Peyer's patch (tissue), 4 donors: ENCODE measurements around the gene MINDY4. TPM values are rescaled to one million over a fixed set of nuclear protein-coding genes. Genes with fewer than 3 reads are reported as not detected.
A peak's percentile ranks its signal among the peaks of the same experiment; 100 is the strongest.

ENCODE experiments used
- DNase-seq, 3 donors: peaks; one replicate each; pipeline ENCODE4 v3.0.0-alpha.2; 2017 to 2019
- H3K27ac ChIP-seq, 4 donors: fragments of 200-600 bp; sonication (generic); one replicate each; pipeline ENCODE4 v1.5.1; 2016 to 2019
- H3K27me3 ChIP-seq, 2 donors: fragments of 200-600 bp; sonication (generic); one replicate each; pipeline ENCODE4 v1.5.1; 2019
- H3K36me3 ChIP-seq, 3 donors: fragments of 200-600 bp; sonication (generic); one replicate each; pipeline ENCODE4 v1.5.1; 2016 to 2019
- H3K4me1 ChIP-seq, 4 donors: fragments of 200-600 bp; sonication (generic); one replicate each; pipeline ENCODE4 v1.5.1; 2016 to 2019
- H3K4me3 ChIP-seq, 4 donors: fragments of 200-600 bp; sonication (generic); 1 replicate in 3 of 4; 2 replicates in 1 of 4; pipeline ENCODE4 v1.5.1; 2016 to 2019; ENCODE audit warnings: mild to moderate bottlenecking in 1 of 4
- H3K9me3 ChIP-seq, 4 donors: fragments of 200-600 bp; sonication (generic); one replicate each; pipeline ENCODE4 v1.5.1; 2016 to 2019; ENCODE audit warnings: mild to moderate bottlenecking in 1 of 4
- POLR2A ChIP-seq, 2 donors: fragments of 450-650 bp; IDR thresholded peaks; one replicate each; pipeline ENCODE4 v1.5.1; 2017; ENCODE audit warnings: antibody characterized with exemption in 2 of 2, mild to moderate bottlenecking in 2 of 2, moderate library complexity in 2 of 2
- total RNA-seq, 4 donors: library from RNA; depleted of rRNA; stranded (reverse); fragments of >200 nt; gene quantifications; one replicate each; pipeline ENCODE4 v1.1.0, GENCODE V29; 2016
- TF ChIP-seq, protein P1 (sequence below), 6 experiments: fragments of 450-650 bp in 4 of 6; fragments of 200-600 bp in 2 of 6; sonication (generic) in 1 of 6; IDR thresholded peaks; one replicate each; pipeline ENCODE4 v1.5.1; 2017 to 2019; ENCODE audit warnings: antibody characterized with exemption in 6 of 6, mild to moderate bottlenecking in 3 of 6, moderate library complexity in 1 of 6

The MINDY4 gene
- total RNA-seq, 4 donors from 2014 or later: 3.9 to 19.8 (median 6.8) TPM

DNA sequence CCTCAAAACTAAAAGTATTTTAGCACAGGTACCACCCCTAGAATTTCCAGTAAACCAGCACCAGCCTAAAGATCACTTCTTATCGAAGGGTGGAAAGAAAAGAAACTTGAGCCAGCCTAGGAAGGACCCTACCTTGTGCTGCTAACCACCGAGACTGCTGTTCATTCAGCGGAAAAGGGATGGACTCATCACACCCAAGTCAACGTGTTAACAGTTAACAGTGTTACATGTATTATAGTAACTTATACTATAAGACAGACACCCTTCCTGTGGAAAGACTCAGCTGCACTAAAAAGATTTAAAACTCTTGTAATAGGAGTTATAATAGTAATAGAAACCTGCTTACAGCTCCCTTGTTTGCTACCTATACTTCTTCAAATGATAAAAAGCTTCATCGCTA, 39.8 kb downstream of the MINDY4 start:
- H3K4me3 ChIP-seq: no peak overlapping the region
- TF ChIP-seq, protein P1, sequence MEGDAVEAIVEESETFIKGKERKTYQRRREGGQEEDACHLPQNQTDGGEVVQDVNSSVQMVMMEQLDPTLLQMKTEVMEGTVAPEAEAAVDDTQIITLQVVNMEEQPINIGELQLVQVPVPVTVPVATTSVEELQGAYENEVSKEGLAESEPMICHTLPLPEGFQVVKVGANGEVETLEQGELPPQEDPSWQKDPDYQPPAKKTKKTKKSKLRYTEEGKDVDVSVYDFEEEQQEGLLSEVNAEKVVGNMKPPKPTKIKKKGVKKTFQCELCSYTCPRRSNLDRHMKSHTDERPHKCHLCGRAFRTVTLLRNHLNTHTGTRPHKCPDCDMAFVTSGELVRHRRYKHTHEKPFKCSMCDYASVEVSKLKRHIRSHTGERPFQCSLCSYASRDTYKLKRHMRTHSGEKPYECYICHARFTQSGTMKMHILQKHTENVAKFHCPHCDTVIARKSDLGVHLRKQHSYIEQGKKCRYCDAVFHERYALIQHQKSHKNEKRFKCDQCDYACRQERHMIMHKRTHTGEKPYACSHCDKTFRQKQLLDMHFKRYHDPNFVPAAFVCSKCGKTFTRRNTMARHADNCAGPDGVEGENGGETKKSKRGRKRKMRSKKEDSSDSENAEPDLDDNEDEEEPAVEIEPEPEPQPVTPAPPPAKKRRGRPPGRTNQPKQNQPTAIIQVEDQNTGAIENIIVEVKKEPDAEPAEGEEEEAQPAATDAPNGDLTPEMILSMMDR (IDR thresholded peaks at IDR 0.05): no peak
- TF ChIP-seq POLR2A (IDR thresholded peaks at IDR 0.05): no peak
- no peaks in the 10 kb centered on the region for H3K27me3 ChIP-seq
- DNase-seq: no peak
- peaks cover 0 to 5% (median 0%) of the 10 kb centered on the region in 4 donors for H3K4me1 ChIP-seq
- no peak overlapping the region for H3K27ac ChIP-seq
- no peaks in the 10 kb centered on the region for H3K9me3 ChIP-seq
- H3K36me3 ChIP-seq: no peaks in the 10 kb centered on the region

DNA sequence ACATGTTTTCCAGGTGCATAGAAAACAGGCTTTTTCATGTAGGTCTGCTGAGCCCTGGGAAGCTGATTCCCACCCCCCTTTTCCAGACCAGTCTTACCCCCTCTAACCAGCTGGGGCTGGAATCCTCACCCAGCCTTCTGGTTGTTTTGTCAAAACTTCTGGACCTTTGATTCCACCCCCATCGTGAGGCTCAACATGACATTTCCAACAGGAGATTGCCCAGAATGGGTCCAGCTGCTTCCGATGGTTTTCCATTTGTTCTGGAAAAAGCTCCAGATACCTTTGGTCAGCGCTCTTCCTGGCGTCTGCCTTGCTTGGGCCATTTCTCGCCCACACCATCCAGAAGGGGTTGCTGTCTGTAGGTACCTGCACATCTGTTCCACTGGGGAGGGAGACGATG, 41.5 kb downstream of the MINDY4 start:
- Histone ChIP-seq H3K27me3 (no peaks in the 10 kb centered on the region), H3K36me3 (no peaks in the 10 kb centered on the region), H3K27ac (no peak overlapping the region), H3K4me3 (no peak overlapping the region), H3K4me1 (peaks cover 0 to under 1% (median 0%) of the 10 kb centered on the region in 4 donors), H3K9me3 (no peaks in the 10 kb centered on the region)
- TF ChIP-seq POLR2A (IDR thresholded peaks at IDR 0.05): no peak
- TF ChIP-seq, protein P1 (IDR thresholded peaks at IDR 0.05): no peak
- no peak for DNase-seq

DNA sequence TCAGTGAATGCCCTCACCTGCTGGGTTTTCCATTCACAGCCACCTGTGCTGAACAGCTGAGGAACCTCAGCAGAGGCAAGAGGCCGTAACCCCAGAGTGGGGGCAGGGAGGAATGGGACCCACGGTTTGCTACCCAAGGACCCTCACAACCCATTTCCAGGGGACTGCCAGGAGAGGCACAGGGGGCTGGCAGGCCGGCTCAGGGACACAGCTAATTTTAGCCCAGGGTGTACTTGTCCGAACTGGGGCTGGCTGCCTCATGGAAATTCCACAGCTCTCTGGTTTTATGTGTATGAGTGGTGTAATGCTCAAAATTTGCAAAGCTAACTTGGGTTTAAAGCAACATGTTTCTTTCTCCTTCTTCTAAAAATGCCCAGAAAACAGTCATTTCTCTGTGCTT, 42.2 kb downstream of the MINDY4 start:
- Histone ChIP-seq H3K27me3 (no peaks in the 10 kb centered on the region), H3K4me1 (no peaks in the 10 kb centered on the region), H3K27ac (peak overlapping the region in 1 of 4 donors; percentile 20), H3K36me3 (no peaks in the 10 kb centered on the region), H3K4me3 (no peak overlapping the region), H3K9me3 (no peaks in the 10 kb centered on the region)
- DNase-seq: no peak
- TF ChIP-seq, protein P1 (IDR thresholded peaks at IDR 0.05): no peak
- TF ChIP-seq POLR2A (IDR thresholded peaks at IDR 0.05): no peak

DNA sequence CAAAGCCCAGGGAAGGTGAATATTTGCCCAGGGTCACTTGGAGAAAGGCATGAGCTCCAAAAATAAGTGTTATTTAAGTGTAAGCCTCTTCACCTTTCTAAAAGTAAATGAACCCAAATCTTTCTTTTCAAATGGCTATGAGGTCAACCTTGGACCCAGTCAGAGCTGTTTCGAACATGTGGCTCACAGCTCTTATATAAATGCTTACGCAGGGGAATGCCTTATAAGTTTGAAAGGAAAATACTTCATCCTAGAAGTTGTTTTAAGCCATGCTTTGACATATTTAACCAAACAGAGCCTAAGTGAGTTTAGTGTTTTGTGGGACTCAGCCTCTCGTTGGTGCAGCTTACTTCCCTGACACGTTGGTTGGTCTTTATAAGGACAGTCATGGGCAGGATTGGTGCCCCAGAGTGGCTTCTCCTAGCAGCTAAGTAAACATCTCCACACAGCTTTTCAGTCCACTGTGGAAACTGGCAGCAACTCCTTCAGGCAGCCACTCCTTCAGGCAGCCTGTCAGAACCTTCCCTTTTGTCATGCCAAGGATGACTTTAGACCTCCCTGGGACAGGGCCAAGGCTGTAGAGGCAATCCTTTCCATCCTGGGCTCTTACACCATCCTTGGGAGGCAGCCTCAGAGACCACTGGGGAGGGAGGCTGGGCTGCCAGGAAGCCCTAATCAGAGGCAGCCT, 43.6 kb downstream of the MINDY4 start:
- TF ChIP-seq, protein P1 (IDR thresholded peaks at IDR 0.05): no peak
- no peak for TF ChIP-seq POLR2A (IDR thresholded peaks at IDR 0.05)
- peak overlapping the region in 1 of 4 donors; percentile 47 for H3K27ac ChIP-seq

DNA sequence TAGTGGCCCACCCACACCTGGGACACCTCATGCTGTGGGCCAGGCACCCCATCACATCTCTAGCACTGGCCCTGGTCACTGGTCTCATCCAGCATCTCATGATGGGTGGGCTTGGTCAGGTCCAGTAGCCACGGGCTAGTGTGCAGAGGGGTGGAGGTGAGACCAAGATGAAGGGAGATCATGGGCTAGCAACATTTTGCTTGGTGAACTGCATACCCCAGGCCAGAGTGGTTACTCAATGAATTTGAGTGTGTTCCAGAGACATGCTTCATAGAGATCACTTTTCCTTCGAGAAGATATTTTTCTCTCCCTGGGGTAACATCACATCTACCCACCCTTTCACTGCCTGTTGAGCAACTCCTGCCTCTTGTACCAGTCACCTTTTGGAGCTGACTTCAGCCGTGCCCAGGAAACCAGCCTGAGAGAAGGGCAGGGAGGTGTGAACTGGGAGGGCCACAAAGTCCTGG, 44.2 kb downstream of the MINDY4 start:
- DNase-seq: no peak

More for the DNA sequence above, 43.6 kb downstream of the MINDY4 start:
- Histone ChIP-seq H3K9me3 (no peaks in the 10 kb centered on the region), H3K4me1 (no peaks in the 10 kb centered on the region), H3K36me3 (no peaks in the 10 kb centered on the region), H3K27me3 (no peaks in the 10 kb centered on the region), H3K4me3 (no peak overlapping the region)
- no peak for DNase-seq

More for the DNA sequence above, 44.2 kb downstream of the MINDY4 start:
- H3K27ac ChIP-seq: peak overlapping the region in 2 of 4 donors; percentile 17 to 47
- H3K27me3 ChIP-seq: no peaks in the 10 kb centered on the region
- no peaks in the 10 kb centered on the region for H3K36me3 ChIP-seq
- H3K4me1 ChIP-seq: no peaks in the 10 kb centered on the region
- TF ChIP-seq, protein P1 (IDR thresholded peaks at IDR 0.05): no peak
- no peak for TF ChIP-seq POLR2A (IDR thresholded peaks at IDR 0.05)
- no peaks in the 10 kb centered on the region for H3K9me3 ChIP-seq
- no peak overlapping the region for H3K4me3 ChIP-seq
